ENCODE results near the gene LCE1C. TPM values are rescaled to one million over a fixed set of nuclear protein-coding genes. Genes with fewer than 3 reads are reported as not detected.

Gene LCE1C, protein sequence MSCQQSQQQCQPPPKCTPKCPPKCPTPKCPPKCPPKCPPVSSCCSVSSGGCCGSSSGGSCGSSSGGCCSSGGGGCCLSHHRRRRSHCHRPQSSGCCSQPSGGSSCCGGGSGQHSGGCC
- not detected in 2 replicates for total RNA-seq
- not detected in 2 replicates for polyA plus RNA-seq

DNA sequence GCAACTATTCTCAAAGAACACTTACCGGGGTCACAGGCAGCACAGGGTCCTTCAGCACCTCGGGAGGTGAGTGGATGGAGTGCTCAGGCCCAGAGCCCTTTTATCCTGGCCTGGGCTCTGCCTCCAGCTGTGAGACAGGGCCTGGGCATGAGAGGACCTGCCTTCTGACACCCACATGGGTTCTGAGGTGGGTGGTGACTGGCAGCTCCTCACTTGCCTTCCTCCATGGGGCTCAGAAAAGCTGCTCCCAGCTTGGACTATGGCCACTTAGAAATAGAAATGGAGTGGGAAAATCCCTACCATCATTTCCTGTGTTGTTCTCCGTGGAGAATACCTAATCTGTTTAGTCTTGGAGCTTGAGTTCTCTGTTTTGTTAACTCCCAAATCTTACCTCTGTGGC, at the start of gene LCE1C:
LCE1C (minus strand) TSS at position 76 of the 400 bp plus-strand sequence. CDS start 1,173 bp downstream, outside the sequence.
- H3K9me3 ChIP-seq (ENCODE audit: low read depth) = no peaks in the 10 kb centered on the region
- H3K4me1 ChIP-seq (ENCODE audit: low read depth) = no peaks in the 10 kb centered on the region
- TF ChIP-seq CTCF (IDR thresholded peaks at IDR 0.05; ENCODE audit: low read depth, low read length) = no peak
- no peak for DNase-seq (ENCODE audit: low read depth in 1 of 2, low spot score in 1 of 2)
- no peaks in the 10 kb centered on the region for H3K27me3 ChIP-seq
- H3K27ac ChIP-seq = no peak within 1 kb of the TSS
- no peaks in the 10 kb centered on the region for H3K36me3 ChIP-seq
- no peak within 1 kb of the TSS for H3K4me3 ChIP-seq

DNA sequence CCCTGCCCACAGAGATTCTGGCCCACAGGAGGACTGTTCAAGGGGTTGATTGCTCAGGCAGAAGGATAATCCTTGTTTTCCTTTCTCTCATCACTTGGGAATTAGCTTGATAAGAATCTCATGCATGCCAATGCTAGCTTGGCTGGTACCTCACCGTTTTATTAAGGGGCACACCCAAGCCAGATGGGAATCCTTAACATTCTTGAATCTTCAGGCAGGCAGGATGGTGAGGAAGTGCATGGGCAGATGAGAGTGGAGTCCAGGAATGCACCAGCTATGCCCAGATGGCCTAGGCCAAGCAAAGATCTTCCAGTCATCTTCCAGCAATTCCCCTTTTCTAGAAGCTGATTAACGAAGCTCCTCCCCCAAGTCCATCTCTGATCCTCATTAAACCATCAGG, 49.2 kb upstream of the LCE1C start:
- Histone ChIP-seq H3K4me1 (ENCODE audit: low read depth) (no peaks in the 10 kb centered on the region), H3K4me3 (no peak overlapping the region), H3K27me3 (no peaks in the 10 kb centered on the region), H3K9me3 (ENCODE audit: low read depth) (no peaks in the 10 kb centered on the region), H3K27ac (no peak overlapping the region), H3K36me3 (no peaks in the 10 kb centered on the region)
- TF ChIP-seq CTCF (IDR thresholded peaks at IDR 0.05; ENCODE audit: low read depth, low read length) = no peak
- DNase-seq (ENCODE audit: low read depth in 1 of 2, low spot score in 1 of 2) = no peak

GRCh38 chr1:152842556-152842955, 36.1 kb upstream of the LCE1C start, which contains the start of gene LCE6A:
TSS of gene LCE6A (plus strand) at chr1:152842856. CDS start at chr1:152843521, 665 bp downstream.
- Histone ChIP-seq H3K4me3 (no peak within 1 kb of the TSS), H3K36me3 (no peaks in the 10 kb centered on the region), H3K9me3 (ENCODE audit: low read depth) (peaks cover 2% of the 10 kb centered on the region), H3K27ac (no peak within 1 kb of the TSS), H3K4me1 (ENCODE audit: low read depth) (no peaks in the 10 kb centered on the region), H3K27me3 (no peaks in the 10 kb centered on the region)
- no peak for TF ChIP-seq CTCF (IDR thresholded peaks at IDR 0.05; ENCODE audit: low read depth, low read length)
- DNase-seq (ENCODE audit: low read depth in 1 of 2, low spot score in 1 of 2) = no peak

- Histone ChIP-seq H3K4me3 (no peak overlapping the region), H3K27me3 (no peaks in the 10 kb centered on the region), H3K36me3 (no peaks in the 10 kb centered on the region), H3K4me1 (ENCODE audit: low read depth) (no peaks in the 10 kb centered on the region), H3K27ac (no peak overlapping the region), H3K9me3 (ENCODE audit: low read depth) (no peaks in the 10 kb centered on the region)
- no peak for TF ChIP-seq CTCF (IDR thresholded peaks at IDR 0.05; ENCODE audit: low read depth, low read length)
- DNase-seq (ENCODE audit: low read depth in 1 of 2, low spot score in 1 of 2) = no peak
Measured at GRCh38 chr1:152836870-152837269, 30.4 kb upstream of the LCE1C start.

DNA sequence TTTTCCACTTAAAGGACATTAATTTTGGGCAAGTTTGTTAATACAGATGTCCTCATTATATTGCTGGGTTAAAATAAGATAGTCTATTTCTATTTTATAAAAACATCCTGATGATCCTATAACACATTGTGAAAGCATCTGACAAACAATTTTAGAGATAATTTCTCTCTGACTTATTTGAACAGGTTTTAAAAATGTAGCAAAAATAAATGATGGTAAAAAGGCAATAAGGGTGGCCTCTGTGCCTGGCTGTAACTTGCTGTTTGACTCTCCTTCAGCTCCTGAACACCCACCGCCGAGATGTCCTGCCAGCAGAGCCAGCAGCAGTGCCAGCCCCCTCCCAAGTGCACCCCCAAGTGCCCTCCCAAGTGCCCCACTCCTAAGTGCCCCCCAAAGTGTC, 20.7 kb upstream of the LCE1C start, which contains the start of gene LCE1A:
LCE1A (plus strand) TSS at position 301 of the 400 bp plus-strand sequence; CDS start at position 301, 0 bp downstream.
- no peaks in the 10 kb centered on the region for H3K27me3 ChIP-seq
- H3K9me3 ChIP-seq (ENCODE audit: low read depth) = peaks cover 2% of the 10 kb centered on the region

More for the DNA sequence above, 20.7 kb upstream of the LCE1C start, which contains the start of gene LCE1A:
- Histone ChIP-seq H3K36me3 (no peaks in the 10 kb centered on the region), H3K27ac (no peak within 1 kb of the TSS), H3K4me1 (ENCODE audit: low read depth) (no peaks in the 10 kb centered on the region), H3K4me3 (no peak within 1 kb of the TSS)
- TF ChIP-seq CTCF (IDR thresholded peaks at IDR 0.05; ENCODE audit: low read depth, low read length) = no peak
- no peak for DNase-seq (ENCODE audit: low read depth in 1 of 2, low spot score in 1 of 2)

All from cardiac muscle cell (in vitro differentiated cells and primary cell).